Activated CD8-positive, alpha-beta memory T cell treated with anti-CD3 and anti-CD28 coated beads, Interleukin-2, amount 50 U/mL, for 48 hours (primary cell): Measurements from ENCODE around the gene XBP1.
"Not testable (repeated sequence)": the region's sequence is repeated elsewhere in the genome, so short reads cannot be mapped to it uniquely, and the experiment has no call there.

Experiments
- DNase-seq: peaks from one replicate; pipeline ENCODE4 v3.0.0-alpha.2; 2020

XBP1 gene

DNA sequence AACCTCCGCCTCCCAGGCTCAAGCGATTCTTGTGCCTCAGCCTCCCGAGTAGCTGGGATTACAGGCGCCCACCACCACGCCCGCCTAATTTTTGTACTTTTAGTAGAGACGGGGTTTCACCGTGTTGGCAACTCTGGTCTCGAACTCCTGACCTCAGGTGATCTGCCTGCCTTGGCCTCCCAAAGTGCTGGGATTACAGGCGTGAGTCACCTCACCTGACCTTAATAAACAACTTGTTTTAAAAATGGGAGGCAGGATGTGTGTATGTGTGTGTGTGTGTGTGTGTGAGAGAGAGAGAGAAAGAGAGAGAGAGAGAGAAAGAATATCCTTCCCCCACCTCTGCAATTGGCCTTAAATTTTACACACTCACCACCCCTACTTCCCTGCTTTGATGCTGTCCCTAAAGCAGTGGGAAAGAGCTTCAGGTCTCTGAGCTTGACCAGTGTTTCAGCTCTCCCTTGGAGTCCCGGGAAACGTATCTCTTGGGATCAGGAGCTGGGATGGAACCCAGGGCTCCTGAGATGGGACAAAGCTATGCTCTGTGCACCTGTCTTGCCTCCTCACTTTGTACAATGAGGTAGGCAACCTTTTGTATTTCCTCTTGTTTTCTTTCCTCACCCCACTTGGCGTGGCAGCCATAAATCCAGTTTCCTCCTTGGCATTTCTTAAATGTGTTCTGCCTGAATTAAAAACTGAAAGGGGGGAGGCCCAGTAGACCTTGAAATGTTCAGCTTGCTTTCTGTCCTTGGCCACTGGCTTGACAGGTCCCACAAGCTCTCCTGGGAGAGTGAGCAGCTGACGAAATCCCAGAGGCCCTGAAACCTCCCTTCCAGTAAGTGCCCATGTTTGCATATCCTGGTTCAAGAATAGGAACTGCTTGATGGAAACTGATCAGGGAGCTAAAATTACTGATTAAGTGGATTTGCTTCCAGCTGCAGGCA lies 17.8 kb upstream of the XBP1 start:
- DNase-seq: no peak

- DNase-seq: no peak
These were observed 16.7 kb upstream of the XBP1 start for GRCh38 chr22:28817064-28817463.

DNA sequence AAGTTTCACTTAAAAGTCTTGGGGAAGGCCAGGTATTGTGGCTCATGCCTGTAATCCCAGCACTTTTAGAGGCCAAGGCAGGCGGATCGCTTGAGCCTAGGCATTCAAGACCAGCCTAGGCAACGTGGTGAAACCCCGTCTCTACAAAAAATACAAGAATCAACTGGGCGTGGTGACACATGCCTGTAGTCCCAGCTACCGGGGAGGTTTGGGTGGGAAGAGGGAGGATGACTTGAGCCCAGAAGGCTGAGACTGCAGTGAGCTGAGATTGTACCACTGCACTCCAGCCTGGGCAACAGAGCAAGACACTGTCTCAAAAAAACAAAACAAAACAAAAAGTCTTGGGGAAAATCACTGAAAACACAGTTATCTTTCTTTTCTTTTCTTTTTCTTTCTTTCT lies 15.4 kb upstream of the XBP1 start:
- no peak for DNase-seq

DNA sequence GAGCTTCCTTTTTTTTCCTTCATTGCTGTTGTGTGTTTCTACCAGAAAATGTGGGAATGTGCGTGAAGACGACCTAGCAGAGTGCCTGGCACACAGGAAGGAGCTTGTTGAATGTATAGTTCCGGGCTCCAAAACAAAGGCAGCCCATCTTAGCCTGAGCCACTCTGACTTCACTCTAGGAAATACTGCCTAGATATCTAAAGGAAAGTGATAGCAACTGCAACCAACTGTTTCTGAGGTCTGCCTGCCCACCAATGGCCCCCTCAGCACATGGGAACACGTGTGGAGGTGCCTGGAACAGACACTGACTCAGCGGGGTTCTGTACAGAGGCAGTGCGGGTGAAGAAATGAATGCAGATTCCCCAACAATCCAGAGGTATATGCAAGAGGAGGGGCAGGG lies 14.7 kb upstream of the XBP1 start:
- DNase-seq: no peak

GRCh38 chr22:28813772-28814518 lies 13.6 kb upstream of the XBP1 start:
- DNase-seq: no peak

DNA sequence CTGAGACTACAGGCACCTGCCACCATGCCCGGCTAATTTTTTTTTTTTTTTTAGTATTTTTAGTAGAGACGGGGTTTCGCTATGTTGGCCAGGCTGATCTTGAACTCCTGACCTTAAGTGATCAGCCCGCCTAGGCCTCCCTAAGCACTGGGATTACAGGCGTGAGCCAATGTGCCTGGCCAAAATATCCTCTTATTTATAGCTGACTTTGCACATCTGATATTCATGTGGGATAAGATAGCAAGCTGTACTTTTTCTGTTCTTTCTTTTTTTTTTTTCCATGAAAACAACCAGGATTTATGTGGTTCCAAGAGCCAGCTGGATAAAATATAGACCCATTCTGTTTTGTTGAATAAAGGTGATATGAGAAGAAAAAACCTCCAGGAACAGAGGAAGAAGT lies 12.1 kb upstream of the XBP1 start:
- DNase-seq: no peak

DNA sequence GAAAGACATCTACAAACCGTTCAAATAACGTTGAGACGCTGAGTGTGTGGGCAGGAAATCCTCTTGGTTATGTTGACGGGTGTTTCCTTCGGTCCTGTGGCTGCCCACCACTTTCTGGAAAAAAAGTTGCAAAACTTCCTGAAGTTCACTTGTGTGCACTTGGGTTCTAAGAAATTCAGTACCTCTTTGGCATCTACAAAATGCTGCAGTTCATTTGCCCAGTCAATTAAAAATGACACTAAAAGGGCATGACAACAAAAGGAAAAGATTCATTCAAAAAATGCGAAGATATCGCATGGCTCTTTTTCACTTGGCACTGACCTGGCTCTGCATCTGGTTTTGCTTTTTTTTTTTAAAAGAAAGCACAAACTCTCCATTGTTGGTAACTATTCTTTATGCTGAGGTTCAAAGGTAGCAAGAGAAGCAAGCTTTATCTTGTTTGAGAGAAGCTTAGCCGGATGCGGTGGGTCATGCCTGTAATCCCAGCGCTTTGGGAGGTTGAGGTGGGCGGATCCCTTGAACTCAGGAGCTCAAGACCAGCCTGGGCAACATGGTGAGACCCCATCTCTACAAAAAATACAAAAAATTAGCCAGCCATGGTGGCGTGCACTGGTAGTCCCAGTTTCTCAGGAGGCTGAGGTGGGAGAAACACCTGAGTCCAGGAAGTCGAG lies 10.6 kb upstream of the XBP1 start:
- DNase-seq: no peak

GRCh38 chr22:28808716-28809355 lies 8.5 kb upstream of the XBP1 start:
- DNase-seq: no peak

- not testable (repeated sequence) for DNase-seq
These were observed 5.1 kb upstream of the XBP1 start for GRCh38 chr22:28805426-28805825.

GRCh38 chr22:28802595-28803123 lies 2.3 kb upstream of the XBP1 start:
- DNase-seq: no peak

DNA sequence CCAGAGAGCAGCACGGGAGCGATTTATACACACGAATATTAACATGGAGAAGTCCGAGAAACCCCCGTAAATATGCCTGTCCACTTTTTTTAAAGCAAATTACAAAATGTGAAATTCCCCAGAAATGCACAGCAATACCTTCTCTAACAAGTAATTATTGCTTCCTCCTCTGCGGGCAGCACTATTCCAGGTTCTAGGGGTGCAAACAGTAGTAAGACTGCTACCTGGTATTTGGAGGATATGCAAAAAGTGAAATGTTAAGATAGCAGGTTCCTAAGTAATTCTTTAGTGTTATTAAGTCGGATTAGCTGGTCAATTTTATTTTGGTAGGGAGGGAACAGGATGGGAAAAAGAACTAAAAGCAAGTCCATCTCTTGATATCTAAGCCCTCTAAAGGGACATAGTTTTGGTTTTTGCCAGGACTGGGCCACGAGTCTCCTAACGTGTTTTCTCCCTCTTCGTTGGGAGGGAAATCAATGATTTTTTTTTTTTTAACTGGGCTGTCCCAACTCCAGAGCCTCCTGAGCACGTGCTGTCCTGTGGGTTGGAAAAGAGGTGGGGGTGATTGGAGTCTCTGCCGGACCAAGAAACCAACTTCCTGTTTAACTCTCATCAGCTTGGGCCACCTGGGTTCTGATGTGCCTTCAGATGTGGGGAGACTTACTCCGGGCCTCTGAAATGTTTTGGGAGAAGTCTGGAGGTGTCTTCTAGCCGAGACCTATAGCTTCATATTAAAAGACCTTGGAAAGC lies 1.7 kb upstream of the XBP1 start:
- no peak for DNase-seq

GRCh38 chr22:28799606-28800307 lies 612 bp downstream of the XBP1 start:
- peak; percentile 76 for DNase-seq

- peak; percentile 65 for DNase-seq
These were observed 1.4 kb downstream of the XBP1 start for GRCh38 chr22:28798810-28799605.

- no peak for DNase-seq
These were observed 4.2 kb downstream of the XBP1 start for GRCh38 chr22:28795932-28796856.

DNA sequence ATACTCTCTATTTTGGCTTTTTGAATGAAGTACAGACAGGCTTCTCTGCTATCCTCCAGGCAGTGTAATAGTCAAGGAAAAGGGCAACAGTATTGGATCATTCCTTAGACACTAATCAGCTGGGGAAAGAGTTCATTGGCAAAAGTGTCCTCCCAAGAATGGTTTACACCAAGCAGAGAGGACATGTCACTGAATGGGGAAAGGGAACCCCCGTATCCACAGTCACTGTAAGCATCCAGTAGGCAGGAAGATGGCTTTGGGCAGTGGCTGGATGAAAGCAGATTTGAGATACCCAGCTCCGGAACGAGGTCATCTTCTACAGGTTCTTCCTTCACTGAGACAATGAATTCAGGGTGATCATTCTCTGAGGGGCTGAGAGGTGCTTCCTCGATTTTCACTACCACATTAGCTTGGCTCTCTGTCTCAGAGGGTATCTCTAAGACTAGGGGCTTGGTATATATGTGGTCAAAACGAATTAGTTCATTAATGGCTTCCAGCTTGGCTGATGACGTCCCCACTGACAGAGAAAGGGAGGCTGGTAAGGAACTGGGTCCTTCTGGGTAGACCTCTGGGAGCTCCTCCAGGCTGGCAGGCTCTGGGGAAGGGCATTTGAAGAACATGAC lies 5.2 kb downstream of the XBP1 start:
- no peak for DNase-seq

- no peak for DNase-seq
These were observed 6.3 kb downstream of the XBP1 start for GRCh38 chr22:28793976-28794584.

DNA sequence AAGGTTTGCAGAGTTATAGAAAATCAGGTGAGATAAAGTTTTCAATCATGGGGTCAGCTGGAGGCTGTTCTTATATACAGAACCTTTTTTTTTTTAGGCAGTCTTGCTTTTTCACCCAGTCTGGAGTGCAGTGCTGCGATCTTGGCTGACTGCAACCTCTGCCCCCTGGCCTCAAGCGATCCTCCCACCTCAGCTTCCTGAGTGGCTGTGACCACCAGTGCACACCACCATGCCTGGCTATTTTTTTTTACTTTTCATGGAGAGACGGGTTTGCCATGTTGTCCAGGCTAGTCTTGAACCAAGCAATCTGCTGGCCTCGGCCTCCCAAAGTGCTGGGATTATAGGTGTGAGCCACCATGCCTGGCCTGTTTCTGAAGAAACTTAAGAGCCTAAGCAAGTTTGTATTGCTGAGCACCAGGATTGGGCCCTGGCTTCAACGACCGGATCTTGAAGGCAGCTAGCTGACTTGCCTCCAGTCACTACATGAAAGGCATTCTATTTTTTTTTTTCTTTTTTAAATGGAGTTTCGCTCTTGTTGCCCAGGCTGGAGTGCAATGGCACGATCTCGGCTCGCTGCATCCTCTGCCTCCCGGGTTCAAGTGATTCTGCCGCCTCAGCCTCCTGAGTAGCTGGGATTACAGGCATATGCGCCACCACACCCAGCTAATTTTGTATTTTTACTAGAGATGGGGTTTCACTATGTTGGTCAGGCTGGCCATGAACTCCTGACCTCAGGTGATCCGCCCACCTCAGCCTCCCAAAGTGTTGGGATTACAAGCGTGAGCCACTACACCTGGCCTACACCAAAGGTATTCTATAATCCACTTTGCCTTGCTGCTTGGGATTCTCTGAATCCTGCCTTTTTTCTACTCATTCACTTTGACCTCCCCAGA lies 7.6 kb downstream of the XBP1 start:
- DNase-seq: no peak
